ENCODE results near the gene SNX8. TPM values are rescaled to one million over a fixed set of nuclear protein-coding genes. Genes with fewer than 3 reads are reported as not detected.
A peak's percentile ranks its signal among the peaks of the same experiment; 100 is the strongest.

Gene SNX8
- total RNA-seq, 2 donors from 2014 or later: 10.7 to 29.2 TPM

DNA sequence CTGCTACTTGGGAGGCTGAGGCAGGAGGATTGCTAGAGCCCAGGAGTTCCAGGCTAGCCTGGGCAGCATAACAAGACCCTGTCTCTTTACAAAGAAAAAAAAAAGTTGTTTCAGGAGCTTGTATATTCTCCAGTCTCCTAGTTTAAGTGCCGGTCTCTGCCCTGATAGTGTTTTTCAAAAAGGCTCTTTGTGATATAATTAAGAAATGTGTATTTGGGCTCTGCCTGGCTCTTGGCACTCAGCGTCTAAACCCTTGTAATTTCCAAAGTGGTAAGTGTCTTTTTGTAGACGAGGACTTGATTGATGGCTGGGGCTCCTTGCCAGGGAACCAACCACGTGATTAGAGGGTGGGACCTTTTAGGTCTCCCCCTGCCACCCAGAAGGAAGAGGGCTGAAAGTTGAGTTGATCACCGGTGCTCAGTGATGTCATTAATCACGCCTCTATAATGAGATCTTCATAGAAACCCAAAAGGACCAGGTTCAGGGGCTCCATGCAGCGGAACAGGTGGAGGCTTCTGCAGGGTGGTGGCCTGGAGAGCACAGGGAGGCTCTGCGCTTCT lies 44.8 kb upstream of the SNX8 start:
- H3K9me3 ChIP-seq: no peaks in the 10 kb centered on the region
- no peak for DNase-seq (ENCODE audit: low spot score)
- no peaks in the 10 kb centered on the region for H3K27me3 ChIP-seq (replicated peaks; ENCODE audit: insufficient read depth)
- TF ChIP-seq POLR2AphosphoS5 (IDR thresholded peaks at IDR 0.05): no peak
- TF ChIP-seq POLR2A (IDR thresholded peaks at IDR 0.05): no peak
- TF ChIP-seq, protein P1, sequence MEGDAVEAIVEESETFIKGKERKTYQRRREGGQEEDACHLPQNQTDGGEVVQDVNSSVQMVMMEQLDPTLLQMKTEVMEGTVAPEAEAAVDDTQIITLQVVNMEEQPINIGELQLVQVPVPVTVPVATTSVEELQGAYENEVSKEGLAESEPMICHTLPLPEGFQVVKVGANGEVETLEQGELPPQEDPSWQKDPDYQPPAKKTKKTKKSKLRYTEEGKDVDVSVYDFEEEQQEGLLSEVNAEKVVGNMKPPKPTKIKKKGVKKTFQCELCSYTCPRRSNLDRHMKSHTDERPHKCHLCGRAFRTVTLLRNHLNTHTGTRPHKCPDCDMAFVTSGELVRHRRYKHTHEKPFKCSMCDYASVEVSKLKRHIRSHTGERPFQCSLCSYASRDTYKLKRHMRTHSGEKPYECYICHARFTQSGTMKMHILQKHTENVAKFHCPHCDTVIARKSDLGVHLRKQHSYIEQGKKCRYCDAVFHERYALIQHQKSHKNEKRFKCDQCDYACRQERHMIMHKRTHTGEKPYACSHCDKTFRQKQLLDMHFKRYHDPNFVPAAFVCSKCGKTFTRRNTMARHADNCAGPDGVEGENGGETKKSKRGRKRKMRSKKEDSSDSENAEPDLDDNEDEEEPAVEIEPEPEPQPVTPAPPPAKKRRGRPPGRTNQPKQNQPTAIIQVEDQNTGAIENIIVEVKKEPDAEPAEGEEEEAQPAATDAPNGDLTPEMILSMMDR (IDR thresholded peaks at IDR 0.05): no peak
- H3K4me3 ChIP-seq: no peak overlapping the region
- intact Hi-C loops (cut with DNase I): loop anchor here (10.0 kb wide), 1 partner anchor 784 kb away; the partner anchor contains the start of gene PSMG3
- H3K27ac ChIP-seq: no peak overlapping the region
- 64% methylated on average over 8 of the region's 8 CpGs for WGBS
- H3K36me3 ChIP-seq: peaks cover 12 to 23% of the 10 kb centered on the region in 2 donors
- no peaks in the 10 kb centered on the region for H3K4me1 ChIP-seq (replicated peaks)

DNA sequence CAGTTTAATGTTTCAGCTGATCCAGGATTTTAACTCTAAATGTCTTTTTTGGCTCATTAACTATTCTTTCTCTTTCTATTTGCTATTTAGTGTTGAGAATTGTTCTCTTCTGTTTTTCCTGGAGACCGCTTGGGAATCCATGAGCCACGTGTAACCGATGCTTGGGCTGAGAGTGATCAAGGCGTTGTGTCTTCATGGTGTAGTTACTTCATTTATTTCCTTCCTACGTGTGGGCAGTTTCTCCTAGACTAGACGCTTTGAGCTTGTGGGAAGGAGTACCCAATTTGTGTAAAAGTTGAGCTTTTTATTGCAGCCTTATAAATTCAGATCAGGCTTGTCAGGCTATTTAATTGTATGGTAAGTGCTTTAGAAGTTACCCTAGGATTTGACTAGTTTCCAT lies 43.3 kb upstream of the SNX8 start:
- intact Hi-C loops (cut with DNase I): loop anchor here (10.0 kb wide), 1 partner anchor 783 kb away; the partner anchor contains the start of gene PSMG3
- DNase-seq (ENCODE audit: low spot score): no peak
- Histone ChIP-seq H3K4me3 (no peak overlapping the region), H3K27me3 (replicated peaks; ENCODE audit: insufficient read depth) (no peaks in the 10 kb centered on the region), H3K9me3 (no peaks in the 10 kb centered on the region), H3K4me1 (replicated peaks) (peaks cover 5% of the 10 kb centered on the region), H3K36me3 (peaks cover 3 to 8% of the 10 kb centered on the region in 2 donors), H3K27ac (no peak overlapping the region)
- 40% methylated on average over 6 of the region's 6 CpGs for WGBS
- TF ChIP-seq POLR2A (IDR thresholded peaks at IDR 0.05) (no peak), POLR2AphosphoS5 (IDR thresholded peaks at IDR 0.05) (no peak)
- TF ChIP-seq, protein P1 (IDR thresholded peaks at IDR 0.05): no peak

DNA sequence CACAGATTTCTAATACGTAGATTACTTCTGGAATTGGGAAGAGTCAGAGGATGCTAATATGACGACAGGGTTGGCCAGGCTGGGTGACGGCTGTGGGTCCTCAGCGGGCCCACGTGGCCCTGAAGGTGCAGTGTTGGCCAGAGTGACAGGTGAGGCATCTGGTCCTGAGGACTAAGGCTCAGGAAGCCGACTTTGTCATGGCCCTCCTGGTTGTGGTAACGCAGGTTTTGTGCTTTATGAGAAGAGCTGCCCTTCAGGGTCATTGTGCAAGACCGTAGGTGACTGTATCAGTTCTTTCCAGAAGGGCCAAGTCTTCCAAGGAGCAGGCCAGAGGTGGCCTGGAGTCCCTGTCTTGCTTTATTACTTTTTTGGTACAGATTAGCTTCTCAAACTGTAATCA lies 42.9 kb upstream of the SNX8 start:
- 54% methylated on average over 8 of the region's 8 CpGs for WGBS
- intact Hi-C loops (cut with DNase I): loop anchor here (10.0 kb wide), 1 partner anchor 782 kb away; the partner anchor contains the start of gene PSMG3
- Histone ChIP-seq H3K27ac (no peak overlapping the region), H3K27me3 (replicated peaks; ENCODE audit: insufficient read depth) (no peaks in the 10 kb centered on the region), H3K4me3 (no peak overlapping the region), H3K4me1 (replicated peaks) (peaks cover 5% of the 10 kb centered on the region), H3K36me3 (peaks cover 0 to 4% of the 10 kb centered on the region in 2 donors), H3K9me3 (no peaks in the 10 kb centered on the region)
- DNase-seq (ENCODE audit: low spot score): no peak
- TF ChIP-seq POLR2A (IDR thresholded peaks at IDR 0.05) (no peak), POLR2AphosphoS5 (IDR thresholded peaks at IDR 0.05) (no peak)
- TF ChIP-seq, protein P1 (IDR thresholded peaks at IDR 0.05): no peak

DNA sequence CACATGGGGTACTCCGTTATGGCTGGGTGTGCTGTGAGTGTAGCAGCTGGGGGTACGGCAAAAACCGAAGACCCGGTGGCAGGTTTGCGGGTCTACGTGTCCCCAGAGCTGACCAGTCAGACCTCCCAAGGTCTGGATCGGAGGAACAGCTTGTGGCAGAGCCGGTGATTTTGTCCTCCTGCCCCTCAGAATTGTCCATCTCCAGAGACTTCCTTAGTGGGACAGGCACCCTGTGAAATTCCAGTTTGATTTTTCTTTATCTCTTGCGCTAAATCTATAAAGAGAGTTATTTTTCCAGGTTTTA lies 41.4 kb upstream of the SNX8 start:
- Histone ChIP-seq H3K9me3 (no peaks in the 10 kb centered on the region), H3K27ac (peak overlapping the region; percentile 99), H3K4me1 (replicated peaks) (peaks cover 5% of the 10 kb centered on the region), H3K27me3 (replicated peaks; ENCODE audit: insufficient read depth) (no peaks in the 10 kb centered on the region), H3K4me3 (peak overlapping the region; percentile 92 to 97), H3K36me3 (no peaks in the 10 kb centered on the region)
- WGBS: 5% methylated on average over 9 of the region's 9 CpGs
- TF ChIP-seq, protein P1 (IDR thresholded peaks at IDR 0.05): no peak
- TF ChIP-seq POLR2A (IDR thresholded peaks at IDR 0.05) (no peak), POLR2AphosphoS5 (IDR thresholded peaks at IDR 0.05) (no peak)
- intact Hi-C loops (cut with DNase I): loop anchor here (10.0 kb wide), 1 partner anchor 781 kb away; the partner anchor contains the start of gene PSMG3
- DNase-seq (ENCODE audit: low spot score): no peak

All from prostate gland (tissue), 2 donors.